Stimulated activated CD4-positive, alpha-beta T cell treated with anti-CD3 and anti-CD28 coated beads, Interleukin-2, amount 100 ng/mL, for 48 hours (primary cell): Measurements from ENCODE around the gene FOXG1.

ENCODE experiments used
- DNase-seq, 2 donors: peaks; one replicate each; pipeline ENCODE4 v3.0.0-alpha.2; 2020

FOXG1 gene

GRCh38 chr14:28762303-28762954 lies 4.2 kb upstream of the FOXG1 start:
- no peak for DNase-seq

- DNase-seq, result no peak
Measured at GRCh38 chr14:28762955-28763326, 3.6 kb upstream of the FOXG1 start.

GRCh38 chr14:28763751-28764256 lies 2.8 kb upstream of the FOXG1 start:
- no peak for DNase-seq

GRCh38 chr14:28764257-28765160 lies 2.1 kb upstream of the FOXG1 start:
- no peak for DNase-seq

DNA sequence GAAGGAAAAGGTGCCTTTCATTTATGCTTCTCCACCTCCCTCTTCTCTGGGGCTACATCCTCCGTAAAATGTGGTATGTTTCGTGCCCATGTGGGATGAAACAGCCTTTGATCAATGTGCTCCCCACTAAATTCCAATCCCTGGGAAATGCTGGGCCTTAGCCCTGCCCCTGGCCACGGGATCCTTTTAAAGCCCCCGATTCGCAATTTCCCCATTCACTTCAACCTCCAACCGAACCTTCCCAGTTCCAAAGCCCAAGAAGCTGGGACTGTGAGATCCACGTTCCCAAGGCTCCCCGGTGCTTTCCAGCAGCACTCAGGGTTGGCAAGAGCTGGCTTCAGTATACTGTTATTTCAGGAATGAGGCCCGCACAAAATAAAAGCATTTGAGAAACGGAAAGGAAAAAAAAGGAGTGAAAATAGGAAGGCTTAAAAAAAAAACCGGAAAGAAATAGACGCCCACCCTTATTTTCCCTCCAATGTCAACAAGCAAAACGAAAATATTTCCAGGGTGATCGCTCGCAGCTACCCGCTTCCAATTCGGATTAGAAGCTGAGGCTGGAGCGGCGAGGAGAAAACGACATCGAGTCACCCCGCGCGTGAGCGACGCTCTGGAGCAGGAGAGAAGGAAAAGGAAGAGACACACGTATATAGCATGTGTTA lies 1.3 kb upstream of the FOXG1 start:
- DNase-seq, result no peak

DNA sequence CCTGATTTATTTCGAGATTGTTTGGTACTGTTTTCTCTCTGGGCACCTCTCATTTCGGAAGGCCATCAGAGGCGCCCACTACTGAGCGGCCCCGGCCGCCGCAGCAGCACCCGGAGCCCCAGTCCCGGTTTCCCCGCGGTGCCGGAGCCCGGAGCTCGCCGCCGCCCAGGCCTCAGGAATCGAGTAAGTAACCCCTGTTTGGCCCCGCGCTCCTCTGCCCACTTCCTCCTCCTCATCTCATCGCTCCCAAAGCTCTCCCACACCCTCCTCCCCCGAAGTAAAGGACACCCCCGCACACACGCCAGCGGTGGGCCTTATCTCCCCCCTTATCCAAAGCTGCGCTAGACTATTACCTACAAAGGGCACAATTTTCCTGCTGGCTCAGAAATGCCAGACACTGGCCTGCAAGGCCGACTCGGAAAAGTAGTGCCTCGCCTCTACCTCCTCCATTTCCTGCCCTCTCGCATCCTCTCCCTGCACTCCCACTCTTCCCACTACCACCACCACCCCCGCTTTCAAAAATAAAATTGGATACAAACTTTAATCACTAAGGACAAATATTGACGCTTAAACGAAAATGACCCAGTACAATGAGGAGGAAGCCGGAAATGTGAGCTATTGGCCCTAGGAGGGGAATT lies 637 bp upstream of the FOXG1 start:
- no peak for DNase-seq

DNA sequence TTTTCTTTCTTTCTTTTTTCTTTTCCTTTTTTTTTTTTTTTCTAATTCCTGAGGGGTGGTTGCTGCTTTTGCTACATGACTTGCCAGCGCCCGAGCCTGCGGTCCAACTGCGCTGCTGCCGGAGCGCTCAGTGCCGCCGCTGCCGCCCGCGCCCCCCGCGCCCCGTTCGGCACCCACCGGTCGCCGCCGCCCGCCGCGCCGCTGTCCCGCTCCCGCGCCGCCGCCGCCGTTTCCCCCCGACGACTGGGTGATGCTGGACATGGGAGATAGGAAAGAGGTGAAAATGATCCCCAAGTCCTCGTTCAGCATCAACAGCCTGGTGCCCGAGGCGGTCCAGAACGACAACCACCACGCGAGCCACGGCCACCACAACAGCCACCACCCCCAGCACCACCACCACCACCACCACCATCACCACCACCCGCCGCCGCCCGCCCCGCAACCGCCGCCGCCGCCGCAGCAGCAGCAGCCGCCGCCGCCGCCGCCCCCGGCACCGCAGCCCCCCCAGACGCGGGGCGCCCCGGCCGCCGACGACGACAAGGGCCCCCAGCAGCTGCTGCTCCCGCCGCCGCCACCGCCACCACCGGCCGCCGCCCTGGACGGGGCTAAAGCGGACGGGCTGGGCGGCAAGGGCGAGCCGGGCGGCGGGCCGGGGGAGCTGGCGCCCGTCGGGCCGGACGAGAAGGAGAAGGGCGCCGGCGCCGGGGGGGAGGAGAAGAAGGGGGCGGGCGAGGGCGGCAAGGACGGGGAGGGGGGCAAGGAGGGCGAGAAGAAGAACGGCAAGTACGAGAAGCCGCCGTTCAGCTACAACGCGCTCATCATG lies 654 bp downstream of the FOXG1 start:
- DNase-seq, result no peak

DNA sequence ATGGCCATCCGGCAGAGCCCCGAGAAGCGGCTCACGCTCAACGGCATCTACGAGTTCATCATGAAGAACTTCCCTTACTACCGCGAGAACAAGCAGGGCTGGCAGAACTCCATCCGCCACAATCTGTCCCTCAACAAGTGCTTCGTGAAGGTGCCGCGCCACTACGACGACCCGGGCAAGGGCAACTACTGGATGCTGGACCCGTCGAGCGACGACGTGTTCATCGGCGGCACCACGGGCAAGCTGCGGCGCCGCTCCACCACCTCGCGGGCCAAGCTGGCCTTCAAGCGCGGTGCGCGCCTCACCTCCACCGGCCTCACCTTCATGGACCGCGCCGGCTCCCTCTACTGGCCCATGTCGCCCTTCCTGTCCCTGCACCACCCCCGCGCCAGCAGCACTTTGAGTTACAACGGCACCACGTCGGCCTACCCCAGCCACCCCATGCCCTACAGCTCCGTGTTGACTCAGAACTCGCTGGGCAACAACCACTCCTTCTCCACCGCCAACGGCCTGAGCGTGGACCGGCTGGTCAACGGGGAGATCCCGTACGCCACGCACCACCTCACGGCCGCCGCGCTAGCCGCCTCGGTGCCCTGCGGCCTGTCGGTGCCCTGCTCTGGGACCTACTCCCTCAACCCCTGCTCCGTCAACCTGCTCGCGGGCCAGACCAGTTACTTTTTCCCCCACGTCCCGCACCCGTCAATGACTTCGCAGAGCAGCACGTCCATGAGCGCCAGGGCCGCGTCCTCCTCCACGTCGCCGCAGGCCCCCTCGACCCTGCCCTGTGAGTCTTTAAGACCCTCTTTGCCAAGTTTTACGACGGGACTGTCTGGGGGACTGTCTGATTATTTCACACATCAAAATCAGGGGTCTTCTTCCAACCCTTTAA lies 1.5 kb downstream of the FOXG1 start:
- no peak for DNase-seq

GRCh38 chr14:28769276-28769880 lies 2.8 kb downstream of the FOXG1 start:
- no peak for DNase-seq

GRCh38 chr14:28770061-28770460 lies 3.5 kb downstream of the FOXG1 start:
- DNase-seq, result no peak

- no peak for DNase-seq
Measured at GRCh38 chr14:28770630-28771029, 4.0 kb downstream of the FOXG1 start.

- no peak for DNase-seq
Measured at GRCh38 chr14:28771168-28771567, 4.6 kb downstream of the FOXG1 start.

- DNase-seq, result no peak
Measured at GRCh38 chr14:28772613-28773012, 6.0 kb downstream of the FOXG1 start.

- no peak for DNase-seq
Measured at GRCh38 chr14:28773176-28773575, 6.6 kb downstream of the FOXG1 start.

DNA sequence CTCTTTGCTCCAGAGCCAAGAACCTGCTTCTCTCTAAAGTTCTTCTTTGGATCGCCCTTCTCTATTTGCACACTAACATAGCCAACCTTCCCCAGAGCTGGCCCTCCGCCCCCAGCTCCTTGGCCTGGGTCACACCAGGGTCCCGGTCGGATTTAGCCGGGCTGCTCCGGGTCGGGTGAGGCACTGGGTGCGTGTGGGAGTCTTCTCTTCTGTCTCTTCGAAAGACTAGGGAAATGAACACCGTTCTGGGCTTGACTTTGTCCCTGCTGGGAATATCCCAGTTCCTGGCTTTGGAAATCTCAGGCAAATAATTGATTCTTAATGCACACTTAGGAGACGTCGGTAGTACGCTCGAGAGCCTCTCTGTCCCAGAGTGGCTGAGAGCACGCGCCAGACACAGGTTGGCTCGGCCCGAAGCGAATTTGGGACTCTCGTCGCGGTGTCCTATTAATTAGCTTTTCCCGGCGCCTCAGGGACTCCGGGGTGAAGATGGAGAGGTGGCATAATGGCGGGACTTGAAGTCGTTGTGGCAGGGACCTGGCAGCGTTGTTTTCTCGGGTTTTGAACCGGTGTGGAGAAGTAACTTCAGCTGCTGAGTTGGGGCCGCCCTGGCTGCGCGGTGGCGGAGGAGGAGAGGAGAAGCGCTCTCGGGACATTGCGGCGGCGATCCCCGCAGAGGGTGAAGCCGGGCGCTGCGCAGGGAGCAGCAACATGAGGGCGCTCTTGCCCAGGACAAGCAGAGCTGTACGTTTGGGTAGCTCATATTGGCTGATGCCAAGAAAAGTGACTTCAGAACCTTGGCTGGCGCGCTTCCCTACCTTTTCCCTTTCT lies 7.5 kb downstream of the FOXG1 start:
- no peak for DNase-seq

DNA sequence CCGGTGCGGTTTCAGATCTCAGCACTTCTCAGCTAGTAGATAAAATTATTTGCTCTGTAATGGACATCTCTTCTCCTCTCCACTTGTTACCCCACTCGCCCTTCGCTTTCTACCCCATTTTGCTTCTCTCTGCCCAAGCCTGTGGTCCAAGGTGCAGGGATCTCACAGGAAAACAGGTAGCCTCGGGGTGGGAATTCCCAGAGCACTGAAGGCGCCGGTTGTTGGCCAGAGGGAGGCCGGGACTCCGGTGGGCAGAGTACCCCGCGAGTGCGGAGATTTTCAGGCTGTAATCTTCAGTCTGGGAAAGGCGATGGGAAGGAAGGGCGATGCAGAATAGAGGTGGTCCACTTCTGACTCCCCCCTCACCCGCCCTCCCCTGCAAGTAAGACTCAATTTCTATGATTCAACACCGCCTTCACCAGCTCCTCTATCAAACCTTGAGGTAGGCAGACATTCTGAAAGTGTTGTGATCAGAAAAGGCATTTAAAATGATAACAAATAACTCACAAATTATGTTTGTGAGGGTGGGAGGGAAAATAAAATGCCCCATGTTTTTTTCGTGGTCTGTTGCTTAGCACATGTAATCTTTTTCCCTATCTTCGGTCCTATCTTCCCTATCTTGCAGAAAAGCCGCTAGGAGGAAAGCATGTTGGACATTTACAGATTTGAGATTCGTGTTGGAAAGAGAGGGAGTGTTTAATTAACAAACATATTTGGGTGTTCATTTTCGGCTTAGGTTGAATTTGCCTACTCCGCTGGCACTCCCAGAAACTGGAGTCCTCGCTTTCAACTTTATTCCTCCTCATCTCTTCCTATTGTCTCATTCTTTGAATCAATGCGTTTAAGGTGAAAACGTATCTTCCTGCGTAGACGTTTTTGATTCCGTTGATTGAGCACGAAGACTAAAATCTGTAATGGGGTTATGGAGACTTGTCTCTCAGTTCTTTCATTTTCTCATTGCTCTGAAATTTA lies 8.5 kb downstream of the FOXG1 start:
- DNase-seq, result no peak

- no peak for DNase-seq
Measured at GRCh38 chr14:28776482-28777266, 10.1 kb downstream of the FOXG1 start.
